ENCODE data around the gene ACADM.
A peak's percentile ranks its signal among the peaks of the same experiment; 100 is the strongest.
"Not testable (repeated sequence)": the region's sequence is repeated elsewhere in the genome, so short reads cannot be mapped to it uniquely, and the experiment has no call there.

Gene ACADM

GRCh38 chr1:75719810-75720209 lies 4.7 kb upstream of the ACADM start:
- Histone ChIP-seq H3K4me1 (ENCODE audit: control insufficient read depth, insufficient read depth, low read length) (no peaks in the 10 kb centered on the region), H3K36me3 (ENCODE audit: control insufficient read depth, insufficient read depth, low read length) (no peaks in the 10 kb centered on the region), H3K27me3 (ENCODE audit: control insufficient read depth, insufficient read depth, low read length, poor library complexity, severe bottlenecking) (no peaks in the 10 kb centered on the region), H3K27ac (ENCODE audit: insufficient read depth, low read depth, low read length, poor library complexity, severe bottlenecking) (no peak overlapping the region), H3K4me3 (ENCODE audit: insufficient read depth, low read depth, low read length) (no peak overlapping the region), H3K9me3 (ENCODE audit: control insufficient read depth, low read length) (no peaks in the 10 kb centered on the region)
- 33 to 41% methylated on average over 2 of the region's 2 CpGs for WGBS, 2 experiments

GRCh38 chr1:75720325-75720724 lies 4.2 kb upstream of the ACADM start:
- no peak overlapping the region for H3K27ac ChIP-seq (ENCODE audit: insufficient read depth, low read depth, low read length, poor library complexity, severe bottlenecking)
- H3K4me1 ChIP-seq (ENCODE audit: control insufficient read depth, insufficient read depth, low read length), result no peaks in the 10 kb centered on the region
- H3K27me3 ChIP-seq (ENCODE audit: control insufficient read depth, insufficient read depth, low read length, poor library complexity, severe bottlenecking), result no peaks in the 10 kb centered on the region
- no peak overlapping the region for H3K4me3 ChIP-seq (ENCODE audit: insufficient read depth, low read depth, low read length)
- H3K36me3 ChIP-seq (ENCODE audit: control insufficient read depth, insufficient read depth, low read length), result no peaks in the 10 kb centered on the region
- H3K9me3 ChIP-seq (ENCODE audit: control insufficient read depth, low read length), result no peaks in the 10 kb centered on the region
- WGBS, 2 experiments, result 98 to 99% methylated on average over 4 of the region's 4 CpGs

- 92 to 100% methylated on average over 1 of the region's 1 CpG for WGBS, 2 experiments
- Histone ChIP-seq H3K27me3 (ENCODE audit: control insufficient read depth, insufficient read depth, low read length, poor library complexity, severe bottlenecking) (no peaks in the 10 kb centered on the region), H3K27ac (ENCODE audit: insufficient read depth, low read depth, low read length, poor library complexity, severe bottlenecking) (no peak overlapping the region), H3K4me1 (ENCODE audit: control insufficient read depth, insufficient read depth, low read length) (peaks cover 5% of the 10 kb centered on the region), H3K4me3 (ENCODE audit: insufficient read depth, low read depth, low read length) (no peak overlapping the region), H3K36me3 (ENCODE audit: control insufficient read depth, insufficient read depth, low read length) (no peaks in the 10 kb centered on the region), H3K9me3 (ENCODE audit: control insufficient read depth, low read length) (no peaks in the 10 kb centered on the region)
These were observed 3.7 kb upstream of the ACADM start for GRCh38 chr1:75720820-75721219.

- H3K27ac ChIP-seq (ENCODE audit: insufficient read depth, low read depth, low read length, poor library complexity, severe bottlenecking); H3K36me3 ChIP-seq (ENCODE audit: control insufficient read depth, insufficient read depth, low read length); H3K27me3 ChIP-seq (ENCODE audit: control insufficient read depth, insufficient read depth, low read length, poor library complexity, severe bottlenecking); H3K4me3 ChIP-seq (ENCODE audit: insufficient read depth, low read depth, low read length); H3K9me3 ChIP-seq (ENCODE audit: control insufficient read depth, low read length); H3K4me1 ChIP-seq (ENCODE audit: control insufficient read depth, insufficient read depth, low read length): not testable (repeated sequence)
- WGBS, 2 experiments, result 94 to 96% methylated on average over 8 of the region's 8 CpGs
These were observed 2.3 kb upstream of the ACADM start for GRCh38 chr1:75722246-75722645.

GRCh38 chr1:75722966-75723365 lies 1.5 kb upstream of the ACADM start:
- Histone ChIP-seq H3K9me3 (ENCODE audit: control insufficient read depth, low read length) (no peaks in the 10 kb centered on the region), H3K4me3 (ENCODE audit: insufficient read depth, low read depth, low read length) (no peak overlapping the region), H3K27ac (ENCODE audit: insufficient read depth, low read depth, low read length, poor library complexity, severe bottlenecking) (no peak overlapping the region), H3K36me3 (ENCODE audit: control insufficient read depth, insufficient read depth, low read length) (no peaks in the 10 kb centered on the region), H3K4me1 (ENCODE audit: control insufficient read depth, insufficient read depth, low read length) (peaks cover 9% of the 10 kb centered on the region), H3K27me3 (ENCODE audit: control insufficient read depth, insufficient read depth, low read length, poor library complexity, severe bottlenecking) (no peaks in the 10 kb centered on the region)
- WGBS, 2 experiments, result 94 to 95% methylated on average over 9 of the region's 9 CpGs

GRCh38 chr1:75723989-75724471 lies 479 bp upstream of the ACADM start:
- Histone ChIP-seq H3K36me3 (ENCODE audit: control insufficient read depth, insufficient read depth, low read length) (no peaks in the 10 kb centered on the region), H3K27ac (ENCODE audit: insufficient read depth, low read depth, low read length, poor library complexity, severe bottlenecking) (peak overlapping the region; percentile 30), H3K27me3 (ENCODE audit: control insufficient read depth, insufficient read depth, low read length, poor library complexity, severe bottlenecking) (no peaks in the 10 kb centered on the region), H3K4me1 (ENCODE audit: control insufficient read depth, insufficient read depth, low read length) (peaks cover 9% of the 10 kb centered on the region), H3K9me3 (ENCODE audit: control insufficient read depth, low read length) (no peaks in the 10 kb centered on the region), H3K4me3 (ENCODE audit: insufficient read depth, low read depth, low read length) (peak overlapping the region; percentile 85)
- WGBS, 2 experiments, result 10 to 17% methylated on average over 30 of the region's 30 CpGs

- 0 to 7% methylated on average over 1 of the region's 1 CpG for WGBS, 2 experiments
- Histone ChIP-seq H3K27ac (ENCODE audit: insufficient read depth, low read depth, low read length, poor library complexity, severe bottlenecking) (no peak overlapping the region), H3K36me3 (ENCODE audit: control insufficient read depth, insufficient read depth, low read length) (no peaks in the 10 kb centered on the region), H3K27me3 (ENCODE audit: control insufficient read depth, insufficient read depth, low read length, poor library complexity, severe bottlenecking) (no peaks in the 10 kb centered on the region), H3K4me3 (ENCODE audit: insufficient read depth, low read depth, low read length) (peak overlapping the region; percentile 85), H3K4me1 (ENCODE audit: control insufficient read depth, insufficient read depth, low read length) (peaks cover 9% of the 10 kb centered on the region), H3K9me3 (ENCODE audit: control insufficient read depth, low read length) (no peaks in the 10 kb centered on the region)
These were observed 757 bp downstream of the ACADM start for GRCh38 chr1:75725266-75725665.

- no peak overlapping the region for H3K27ac ChIP-seq (ENCODE audit: insufficient read depth, low read depth, low read length, poor library complexity, severe bottlenecking)
- 59 to 66% methylated on average over 11 of the region's 11 CpGs for WGBS, 2 experiments
- no peaks in the 10 kb centered on the region for H3K9me3 ChIP-seq (ENCODE audit: control insufficient read depth, low read length)
- peak overlapping the region; percentile 85 for H3K4me3 ChIP-seq (ENCODE audit: insufficient read depth, low read depth, low read length)
- H3K4me1 ChIP-seq (ENCODE audit: control insufficient read depth, insufficient read depth, low read length), result peaks cover 9% of the 10 kb centered on the region
- H3K27me3 ChIP-seq (ENCODE audit: control insufficient read depth, insufficient read depth, low read length, poor library complexity, severe bottlenecking), result no peaks in the 10 kb centered on the region
- H3K36me3 ChIP-seq (ENCODE audit: control insufficient read depth, insufficient read depth, low read length), result no peaks in the 10 kb centered on the region
These were observed 1.4 kb downstream of the ACADM start for GRCh38 chr1:75725861-75726361.

- 89 to 90% methylated on average over 3 of the region's 3 CpGs for WGBS, 2 experiments
- Histone ChIP-seq H3K27ac (ENCODE audit: insufficient read depth, low read depth, low read length, poor library complexity, severe bottlenecking) (no peak overlapping the region), H3K4me1 (ENCODE audit: control insufficient read depth, insufficient read depth, low read length) (peaks cover 9% of the 10 kb centered on the region), H3K36me3 (ENCODE audit: control insufficient read depth, insufficient read depth, low read length) (no peaks in the 10 kb centered on the region), H3K4me3 (ENCODE audit: insufficient read depth, low read depth, low read length) (no peak overlapping the region), H3K27me3 (ENCODE audit: control insufficient read depth, insufficient read depth, low read length, poor library complexity, severe bottlenecking) (no peaks in the 10 kb centered on the region), H3K9me3 (ENCODE audit: control insufficient read depth, low read length) (no peaks in the 10 kb centered on the region)
These were observed 3.1 kb downstream of the ACADM start for GRCh38 chr1:75727571-75727970.

- no peaks in the 10 kb centered on the region for H3K27me3 ChIP-seq (ENCODE audit: control insufficient read depth, insufficient read depth, low read length, poor library complexity, severe bottlenecking)
- no peak overlapping the region for H3K4me3 ChIP-seq (ENCODE audit: insufficient read depth, low read depth, low read length)
- H3K27ac ChIP-seq (ENCODE audit: insufficient read depth, low read depth, low read length, poor library complexity, severe bottlenecking), result no peak overlapping the region
- peaks cover 8% of the 10 kb centered on the region for H3K4me1 ChIP-seq (ENCODE audit: control insufficient read depth, insufficient read depth, low read length)
- H3K36me3 ChIP-seq (ENCODE audit: control insufficient read depth, insufficient read depth, low read length), result peaks cover 3% of the 10 kb centered on the region
- 72 to 83% methylated on average over 2 of the region's 2 CpGs for WGBS, 2 experiments
- H3K9me3 ChIP-seq (ENCODE audit: control insufficient read depth, low read length), result no peaks in the 10 kb centered on the region
These were observed 5.9 kb downstream of the ACADM start for GRCh38 chr1:75730432-75730831.

GRCh38 chr1:75731881-75732280 lies 7.4 kb downstream of the ACADM start:
- no peak overlapping the region for H3K27ac ChIP-seq (ENCODE audit: insufficient read depth, low read depth, low read length, poor library complexity, severe bottlenecking)

More at GRCh38 chr1:75731881-75732280, 7.4 kb downstream of the ACADM start:
- no peaks in the 10 kb centered on the region for H3K27me3 ChIP-seq (ENCODE audit: control insufficient read depth, insufficient read depth, low read length, poor library complexity, severe bottlenecking)
- H3K9me3 ChIP-seq (ENCODE audit: control insufficient read depth, low read length), result no peaks in the 10 kb centered on the region
- H3K4me3 ChIP-seq (ENCODE audit: insufficient read depth, low read depth, low read length), result no peak overlapping the region
- 96% methylated on average over 4 of the region's 4 CpGs for WGBS, 2 experiments
- H3K36me3 ChIP-seq (ENCODE audit: control insufficient read depth, insufficient read depth, low read length), result peaks cover 3% of the 10 kb centered on the region
- no peaks in the 10 kb centered on the region for H3K4me1 ChIP-seq (ENCODE audit: control insufficient read depth, insufficient read depth, low read length)

Data from ectodermal cell (in vitro differentiated cells).